ENCODE measurements around the gene CUBN. TPM values are rescaled to one million over a fixed set of nuclear protein-coding genes. Genes with fewer than 3 reads are reported as not detected.

CUBN gene
- total RNA-seq, 3 donors from 2014 or later = 0.31 to 1.9 (median 0.38) TPM

GRCh38 chr10:16856567-16856966 lies 273.0 kb downstream of the CUBN start:
- H3K36me3 ChIP-seq (ENCODE audit: low read depth) = no peaks in the 10 kb centered on the region
- no peaks in the 10 kb centered on the region for H3K4me1 ChIP-seq (ENCODE audit: low read depth)
- TF ChIP-seq CTCF (IDR thresholded peaks at IDR 0.05) = no peak
- ATAC-seq (no peak), DNase-seq (no peak)
- no peak overlapping the region for H3K4me3 ChIP-seq
- intact Hi-C loops (cut with DNase I, micrococcal nuclease) = no loop called here
- H3K9me3 ChIP-seq = no peaks in the 10 kb centered on the region

- no peaks in the 10 kb centered on the region for H3K36me3 ChIP-seq (ENCODE audit: low read depth)
- no peak overlapping the region for H3K4me3 ChIP-seq
- TF ChIP-seq CTCF (IDR thresholded peaks at IDR 0.05) = no peak
- ATAC-seq = no peak
- intact Hi-C loops (cut with DNase I, micrococcal nuclease) = no loop called here
- no peaks in the 10 kb centered on the region for H3K4me1 ChIP-seq (ENCODE audit: low read depth)
- H3K9me3 ChIP-seq = no peaks in the 10 kb centered on the region
- no peak for DNase-seq
These were observed 273.5 kb downstream of the CUBN start for GRCh38 chr10:16856092-16856491.

GRCh38 chr10:16854623-16855022 lies 275.0 kb downstream of the CUBN start:
- TF ChIP-seq CTCF (IDR thresholded peaks at IDR 0.05) = no peak
- H3K9me3 ChIP-seq = no peaks in the 10 kb centered on the region
- H3K4me3 ChIP-seq = no peak overlapping the region
- H3K36me3 ChIP-seq (ENCODE audit: low read depth) = no peaks in the 10 kb centered on the region
- DNase-seq (no peak), ATAC-seq (no peak)
- H3K4me1 ChIP-seq (ENCODE audit: low read depth) = no peaks in the 10 kb centered on the region
- intact Hi-C loops (cut with DNase I, micrococcal nuclease) = no loop called here

GRCh38 chr10:16853809-16854208 lies 275.8 kb downstream of the CUBN start:
- DNase-seq = no peak
- no peaks in the 10 kb centered on the region for H3K9me3 ChIP-seq
- ATAC-seq = no peak
- no peaks in the 10 kb centered on the region for H3K4me1 ChIP-seq (ENCODE audit: low read depth)
- TF ChIP-seq CTCF (IDR thresholded peaks at IDR 0.05) = no peak
- intact Hi-C loops (cut with DNase I, micrococcal nuclease) = no loop called here
- no peak overlapping the region for H3K4me3 ChIP-seq
- no peaks in the 10 kb centered on the region for H3K36me3 ChIP-seq (ENCODE audit: low read depth)

- Histone ChIP-seq H3K4me1 (ENCODE audit: low read depth) (no peaks in the 10 kb centered on the region), H3K9me3 (no peaks in the 10 kb centered on the region), H3K4me3 (no peak overlapping the region), H3K36me3 (ENCODE audit: low read depth) (no peaks in the 10 kb centered on the region)
- intact Hi-C loops (cut with DNase I, micrococcal nuclease) = no loop called here
- DNase-seq (no peak), ATAC-seq (no peak)
- no peak for TF ChIP-seq CTCF (IDR thresholded peaks at IDR 0.05)
These were observed 276.4 kb downstream of the CUBN start for GRCh38 chr10:16853201-16853600.

GRCh38 chr10:16852624-16853023 lies 277.0 kb downstream of the CUBN start:
- TF ChIP-seq CTCF (IDR thresholded peaks at IDR 0.05) = no peak
- ATAC-seq (no peak), DNase-seq (no peak)
- no peaks in the 10 kb centered on the region for H3K36me3 ChIP-seq (ENCODE audit: low read depth)
- no peaks in the 10 kb centered on the region for H3K4me1 ChIP-seq (ENCODE audit: low read depth)
- no peaks in the 10 kb centered on the region for H3K9me3 ChIP-seq
- intact Hi-C loops (cut with DNase I, micrococcal nuclease) = no loop called here
- H3K4me3 ChIP-seq = no peak overlapping the region

Measured in mucosa of descending colon (tissue), 3 donors.